PC-3 (cell line): Measurements from ENCODE around the gene CTTN.

Experiments used
- EZH2 ChIP-seq: fragments of 300-600 bp; sonication (generic); IDR thresholded peaks from one replicate; pipeline ENCODE4 v1.6.1; 2017; ENCODE audit warnings: antibody characterized with exemption, mild to moderate bottlenecking, low read length; ENCODE audit not compliant: unreplicated experiment
- EZH2phosphoT487 ChIP-seq: fragments of 300-600 bp; sonication (generic); IDR thresholded peaks from 2 replicates; pipeline ENCODE4 v1.6.1; 2018; ENCODE audit warnings: mild to moderate bottlenecking, antibody characterized with exemption, low read length, borderline replicate concordance
- TF ChIP-seq, protein P1 (sequence below): fragments of 300-600 bp; sonication (generic); conservative IDR thresholded peaks from 2 replicates; pipeline ENCODE4 v1.5.1; 2017; ENCODE audit warnings: antibody characterized with exemption, low read depth, mild to moderate bottlenecking, low read length

GRCh38 chr11:70352601-70353000 lies 45.7 kb upstream of the CTTN start:
- TF ChIP-seq, protein P1, sequence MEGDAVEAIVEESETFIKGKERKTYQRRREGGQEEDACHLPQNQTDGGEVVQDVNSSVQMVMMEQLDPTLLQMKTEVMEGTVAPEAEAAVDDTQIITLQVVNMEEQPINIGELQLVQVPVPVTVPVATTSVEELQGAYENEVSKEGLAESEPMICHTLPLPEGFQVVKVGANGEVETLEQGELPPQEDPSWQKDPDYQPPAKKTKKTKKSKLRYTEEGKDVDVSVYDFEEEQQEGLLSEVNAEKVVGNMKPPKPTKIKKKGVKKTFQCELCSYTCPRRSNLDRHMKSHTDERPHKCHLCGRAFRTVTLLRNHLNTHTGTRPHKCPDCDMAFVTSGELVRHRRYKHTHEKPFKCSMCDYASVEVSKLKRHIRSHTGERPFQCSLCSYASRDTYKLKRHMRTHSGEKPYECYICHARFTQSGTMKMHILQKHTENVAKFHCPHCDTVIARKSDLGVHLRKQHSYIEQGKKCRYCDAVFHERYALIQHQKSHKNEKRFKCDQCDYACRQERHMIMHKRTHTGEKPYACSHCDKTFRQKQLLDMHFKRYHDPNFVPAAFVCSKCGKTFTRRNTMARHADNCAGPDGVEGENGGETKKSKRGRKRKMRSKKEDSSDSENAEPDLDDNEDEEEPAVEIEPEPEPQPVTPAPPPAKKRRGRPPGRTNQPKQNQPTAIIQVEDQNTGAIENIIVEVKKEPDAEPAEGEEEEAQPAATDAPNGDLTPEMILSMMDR = no peak
- TF ChIP-seq EZH2 = no peak
- TF ChIP-seq EZH2phosphoT487 = no peak
